K562 (cell line): ENCODE measurements around the gene TRMT2A. TPM values are rescaled to one million over a fixed set of nuclear protein-coding genes. Genes with fewer than 3 reads are reported as not detected.
A peak's percentile ranks its signal among the peaks of the same experiment; 100 is the strongest.

Source experiments
- ELF1 ChIP-seq: fragments of 200-800 bp; sonication (Bioruptor generic); IDR thresholded peaks from 2 replicates; pipeline ENCODE4 v1.6.1; 2016; ENCODE audit warnings: missing genetic modification characterization, missing compliant biosample characterization
- HDGF ChIP-seq: fragments of 450-650 bp; IDR thresholded peaks from 2 replicates; pipeline ENCODE4 v1.6.1; 2016
- SIX5 ChIP-seq, 2 experiments: IDR thresholded peaks; 2 replicates each; pipeline ENCODE4 v1.6.1; 2011; ENCODE audit warnings: low read length in 2 of 2, borderline replicate concordance in 1 of 2, low read depth in 1 of 2, mild to moderate bottlenecking in 1 of 2, moderate library complexity in 1 of 2; ENCODE audit not compliant: insufficient read depth in 1 of 2
- SMARCE1 ChIP-seq: fragments of 450-650 bp; IDR thresholded peaks from 2 replicates; pipeline ENCODE4 v1.7.1; 2016; ENCODE audit warnings: mild to moderate bottlenecking
- TCF3 ChIP-seq: sonication (generic); formaldehyde crosslinking; IDR thresholded peaks from 2 replicates; pipeline ENCODE4 v1.4.0; 2020; ENCODE audit warnings: mild to moderate bottlenecking, missing genetic modification reagents
- YY1 ChIP-seq, 3 experiments: IDR thresholded peaks; 2 replicates each; pipeline ENCODE4 v1.6.1; 2011; ENCODE audit warnings: low read length in 2 of 3, mild to moderate bottlenecking in 2 of 3, moderate library complexity in 2 of 3, borderline replicate concordance in 1 of 3, control low read depth in 1 of 3, low read depth in 1 of 3; ENCODE audit not compliant: insufficient read depth in 3 of 3, insufficient replicate concordance in 2 of 3, control insufficient read depth in 1 of 3, insufficient read length in 1 of 3; ENCODE audit errors: extremely low read depth in 1 of 3
- ZFP1 ChIP-seq: fragments of 450-650 bp; formaldehyde crosslinking; IDR thresholded peaks from 2 replicates; pipeline ENCODE4 v1.4.0; 2020; ENCODE audit warnings: mild to moderate bottlenecking, mixed read lengths
- polyA plus RNA-seq, 8 experiments: library from polyadenylated mRNA; depleted of rRNA in 4 of 8; stranded (reverse) in 5 of 8; unstranded in 3 of 8; fragments of >200 nt; fragmentation: Nextera tagmentation in 2 of 8; fragmentation: Illumina TruSeq in 1 of 8; extraction: Ambion mirVana in 2 of 8; extraction: Trizol in 1 of 8; gene quantifications; 2 replicates each; pipeline versions ENCODE4 v1.2.1 to v1.2.3, GENCODE V29; 2011 to 2014; ENCODE audit warnings: inconsistent platforms in 1 of 8, missing spikeins in 1 of 8
- total RNA-seq, 7 experiments: library from RNA; depleted of rRNA in 6 of 7; stranded (reverse); fragments of >200 nt in 6 of 7; fragmentation: Illumina TruSeq in 2 of 7; extraction: Trizol in 2 of 7; gene quantifications; 2 replicates each; pipeline versions ENCODE4 v1.2.1 to v1.2.3, GENCODE V29; 2011 to 2021; ENCODE audit warnings: low replicate concordance in 1 of 7
- TF ChIP-seq, protein P1 (sequence below): fragments of 250-450 bp; sonication (Bioruptor Pico); IDR thresholded peaks from 2 replicates; pipeline ENCODE4 v1.4.0; 2020
- TF ChIP-seq, protein P2 (sequence below), 3 experiments: fragments of 200-800 bp in 1 of 3; fragments of 250-450 bp in 1 of 3; fragments of 450-650 bp in 1 of 3; sonication (Bioruptor Pico) in 1 of 3; sonication (Bioruptor generic) in 1 of 3; formaldehyde crosslinking in 1 of 3; IDR thresholded peaks; 2 replicates each; pipeline versions ENCODE4 v1.6.1 to v1.8.0; 2016 to 2022; ENCODE audit warnings: mild to moderate bottlenecking in 2 of 3, missing genetic modification characterization in 2 of 3, missing compliant biosample characterization in 1 of 3, moderate library complexity in 1 of 3
- TF ChIP-seq, protein P3 (sequence below), 2 experiments: fragments of 450-650 bp in 1 of 2; sonication (generic) in 1 of 2; formaldehyde crosslinking; conservative IDR thresholded peaks; 2 replicates each; pipeline versions ENCODE4 v1.4.0 to v1.8.1; 2020 to 2022; ENCODE audit warnings: mild to moderate bottlenecking in 1 of 2, missing genetic modification reagents in 1 of 2
- TF ChIP-seq, protein P4 (sequence below): fragments of 450-650 bp; formaldehyde crosslinking; IDR thresholded peaks from 2 replicates; pipeline ENCODE4 v1.4.0; 2022; ENCODE audit warnings: missing genetic modification characterization
- TF ChIP-seq, protein P5 (sequence below): IDR thresholded peaks from 3 replicates; pipeline ENCODE4 v1.6.1; 2011; ENCODE audit warnings: borderline replicate concordance, mild to moderate bottlenecking; ENCODE audit not compliant: insufficient read length, insufficient read depth

TRMT2A gene
- total and polyA plus RNA-seq, 9 of the 15 experiments (the other 6 are each of a cell fraction or from before 2014, with no cell fraction given), result 1.6 to 265 (median 140) TPM

DNA sequence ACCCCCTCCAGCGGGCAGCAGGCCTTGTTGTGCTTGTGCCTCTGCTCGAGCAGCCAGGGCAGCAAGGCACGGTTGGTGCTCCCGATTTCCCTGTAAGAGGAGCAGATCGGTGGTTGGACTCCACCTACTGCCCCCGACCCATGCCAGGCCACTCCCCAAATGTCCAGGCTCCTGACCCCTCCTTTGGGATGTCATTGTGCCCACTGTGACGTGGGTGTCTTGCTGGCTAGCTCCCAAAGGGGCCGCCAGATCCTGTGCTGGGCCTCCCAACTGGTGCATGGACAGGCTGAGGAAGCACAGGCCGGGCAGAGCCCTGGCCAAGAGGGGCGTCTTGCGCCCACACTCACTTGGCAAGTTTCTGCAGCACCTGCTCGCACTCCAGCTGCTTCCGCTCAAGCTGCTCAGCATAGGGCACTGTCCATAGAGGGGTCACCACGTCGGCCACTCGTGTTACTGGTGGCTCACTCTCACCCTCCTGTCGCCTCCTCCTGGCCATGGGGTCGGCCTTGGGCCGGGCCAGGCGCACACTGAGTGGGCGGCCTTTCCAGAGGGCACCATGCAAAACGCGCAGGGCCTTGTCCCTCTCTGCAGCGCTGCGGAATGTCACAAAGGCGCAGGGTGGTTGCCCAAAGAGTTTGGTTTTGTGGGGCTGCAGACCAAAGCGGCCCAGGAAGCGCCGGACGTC lies 1.2 kb downstream of the TRMT2A start, which contains the start of gene RANBP1 (continued):
- TF ChIP-seq, protein P1, sequence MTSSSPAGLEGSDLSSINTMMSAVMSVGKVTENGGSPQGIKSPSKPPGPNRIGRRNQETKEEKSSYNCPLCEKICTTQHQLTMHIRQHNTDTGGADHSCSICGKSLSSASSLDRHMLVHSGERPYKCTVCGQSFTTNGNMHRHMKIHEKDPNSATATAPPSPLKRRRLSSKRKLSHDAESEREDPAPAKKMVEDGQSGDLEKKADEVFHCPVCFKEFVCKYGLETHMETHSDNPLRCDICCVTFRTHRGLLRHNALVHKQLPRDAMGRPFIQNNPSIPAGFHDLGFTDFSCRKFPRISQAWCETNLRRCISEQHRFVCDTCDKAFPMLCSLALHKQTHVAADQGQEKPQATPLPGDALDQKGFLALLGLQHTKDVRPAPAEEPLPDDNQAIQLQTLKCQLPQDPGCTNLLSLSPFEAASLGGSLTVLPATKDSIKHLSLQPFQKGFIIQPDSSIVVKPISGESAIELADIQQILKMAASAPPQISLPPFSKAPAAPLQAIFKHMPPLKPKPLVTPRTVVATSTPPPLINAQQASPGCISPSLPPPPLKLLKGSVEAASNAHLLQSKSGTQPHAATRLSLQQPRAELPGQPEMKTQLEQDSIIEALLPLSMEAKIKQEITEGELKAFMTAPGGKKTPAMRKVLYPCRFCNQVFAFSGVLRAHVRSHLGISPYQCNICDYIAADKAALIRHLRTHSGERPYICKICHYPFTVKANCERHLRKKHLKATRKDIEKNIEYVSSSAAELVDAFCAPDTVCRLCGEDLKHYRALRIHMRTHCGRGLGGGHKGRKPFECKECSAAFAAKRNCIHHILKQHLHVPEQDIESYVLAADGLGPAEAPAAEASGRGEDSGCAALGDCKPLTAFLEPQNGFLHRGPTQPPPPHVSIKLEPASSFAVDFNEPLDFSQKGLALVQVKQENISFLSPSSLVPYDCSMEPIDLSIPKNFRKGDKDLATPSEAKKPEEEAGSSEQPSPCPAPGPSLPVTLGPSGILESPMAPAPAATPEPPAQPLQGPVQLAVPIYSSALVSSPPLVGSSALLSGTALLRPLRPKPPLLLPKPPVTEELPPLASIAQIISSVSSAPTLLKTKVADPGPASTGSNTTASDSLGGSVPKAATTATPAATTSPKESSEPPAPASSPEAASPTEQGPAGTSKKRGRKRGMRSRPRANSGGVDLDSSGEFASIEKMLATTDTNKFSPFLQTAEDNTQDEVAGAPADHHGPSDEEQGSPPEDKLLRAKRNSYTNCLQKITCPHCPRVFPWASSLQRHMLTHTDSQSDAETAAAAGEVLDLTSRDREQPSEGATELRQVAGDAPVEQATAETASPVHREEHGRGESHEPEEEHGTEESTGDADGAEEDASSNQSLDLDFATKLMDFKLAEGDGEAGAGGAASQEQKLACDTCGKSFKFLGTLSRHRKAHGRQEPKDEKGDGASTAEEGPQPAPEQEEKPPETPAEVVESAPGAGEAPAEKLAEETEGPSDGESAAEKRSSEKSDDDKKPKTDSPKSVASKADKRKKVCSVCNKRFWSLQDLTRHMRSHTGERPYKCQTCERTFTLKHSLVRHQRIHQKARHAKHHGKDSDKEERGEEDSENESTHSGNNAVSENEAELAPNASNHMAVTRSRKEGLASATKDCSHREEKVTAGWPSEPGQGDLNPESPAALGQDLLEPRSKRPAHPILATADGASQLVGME (CRISPR knock-in tag), result peak; percentile 5; the same call in 1 of the 2 replicates
- TF ChIP-seq SIX5 (IDR thresholded peaks at IDR 0.05; ENCODE audit: borderline replicate concordance in 1 of 2, insufficient read depth in 1 of 2, low read depth in 1 of 2, low read length in 2 of 2) (peak in 1 of 2 experiments; percentile 15; a peak in 1 of 4 replicates), YY1 (IDR thresholded peaks at IDR 0.05; ENCODE audit: borderline replicate concordance in 1 of 3, control insufficient read depth in 1 of 3, extremely low read depth in 1 of 3, insufficient read depth in 3 of 3, insufficient read length in 1 of 3, insufficient replicate concordance in 2 of 3, low read depth in 1 of 3, low read length in 2 of 3) (no peak), HDGF (no peak), ELF1 (tag) (no peak), ZFP1 (CRISPR knock-in tag) (no peak), SMARCE1 (no peak), TCF3 (CRISPR knock-in tag) (no peak)
- TF ChIP-seq, protein P2, sequence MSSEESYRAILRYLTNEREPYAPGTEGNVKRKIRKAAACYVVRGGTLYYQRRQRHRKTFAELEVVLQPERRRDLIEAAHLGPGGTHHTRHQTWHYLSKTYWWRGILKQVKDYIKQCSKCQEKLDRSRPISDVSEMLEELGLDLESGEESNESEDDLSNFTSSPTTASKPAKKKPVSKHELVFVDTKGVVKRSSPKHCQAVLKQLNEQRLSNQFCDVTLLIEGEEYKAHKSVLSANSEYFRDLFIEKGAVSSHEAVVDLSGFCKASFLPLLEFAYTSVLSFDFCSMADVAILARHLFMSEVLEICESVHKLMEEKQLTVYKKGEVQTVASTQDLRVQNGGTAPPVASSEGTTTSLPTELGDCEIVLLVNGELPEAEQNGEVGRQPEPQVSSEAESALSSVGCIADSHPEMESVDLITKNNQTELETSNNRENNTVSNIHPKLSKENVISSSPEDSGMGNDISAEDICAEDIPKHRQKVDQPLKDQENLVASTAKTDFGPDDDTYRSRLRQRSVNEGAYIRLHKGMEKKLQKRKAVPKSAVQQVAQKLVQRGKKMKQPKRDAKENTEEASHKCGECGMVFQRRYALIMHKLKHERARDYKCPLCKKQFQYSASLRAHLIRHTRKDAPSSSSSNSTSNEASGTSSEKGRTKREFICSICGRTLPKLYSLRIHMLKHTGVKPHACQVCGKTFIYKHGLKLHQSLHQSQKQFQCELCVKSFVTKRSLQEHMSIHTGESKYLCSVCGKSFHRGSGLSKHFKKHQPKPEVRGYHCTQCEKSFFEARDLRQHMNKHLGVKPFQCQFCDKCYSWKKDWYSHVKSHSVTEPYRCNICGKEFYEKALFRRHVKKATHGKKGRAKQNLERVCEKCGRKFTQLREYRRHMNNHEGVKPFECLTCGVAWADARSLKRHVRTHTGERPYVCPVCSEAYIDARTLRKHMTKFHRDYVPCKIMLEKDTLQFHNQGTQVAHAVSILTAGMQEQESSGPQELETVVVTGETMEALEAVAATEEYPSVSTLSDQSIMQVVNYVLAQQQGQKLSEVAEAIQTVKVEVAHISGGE (CRISPR knock-in tag; IDR thresholded peaks at IDR 0.05), result peak in 1 of 3 experiments; percentile 52; a peak in 1 of 6 replicates
- TF ChIP-seq, protein P3, sequence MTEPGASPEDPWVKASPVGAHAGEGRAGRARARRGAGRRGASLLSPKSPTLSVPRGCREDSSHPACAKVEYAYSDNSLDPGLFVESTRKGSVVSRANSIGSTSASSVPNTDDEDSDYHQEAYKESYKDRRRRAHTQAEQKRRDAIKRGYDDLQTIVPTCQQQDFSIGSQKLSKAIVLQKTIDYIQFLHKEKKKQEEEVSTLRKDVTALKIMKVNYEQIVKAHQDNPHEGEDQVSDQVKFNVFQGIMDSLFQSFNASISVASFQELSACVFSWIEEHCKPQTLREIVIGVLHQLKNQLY (CRISPR knock-in tag; conservative IDR thresholded peaks at IDR 0.05), result peak; percentile 85 to 86; a peak in 2 of 4 replicates
- TF ChIP-seq, protein P4, sequence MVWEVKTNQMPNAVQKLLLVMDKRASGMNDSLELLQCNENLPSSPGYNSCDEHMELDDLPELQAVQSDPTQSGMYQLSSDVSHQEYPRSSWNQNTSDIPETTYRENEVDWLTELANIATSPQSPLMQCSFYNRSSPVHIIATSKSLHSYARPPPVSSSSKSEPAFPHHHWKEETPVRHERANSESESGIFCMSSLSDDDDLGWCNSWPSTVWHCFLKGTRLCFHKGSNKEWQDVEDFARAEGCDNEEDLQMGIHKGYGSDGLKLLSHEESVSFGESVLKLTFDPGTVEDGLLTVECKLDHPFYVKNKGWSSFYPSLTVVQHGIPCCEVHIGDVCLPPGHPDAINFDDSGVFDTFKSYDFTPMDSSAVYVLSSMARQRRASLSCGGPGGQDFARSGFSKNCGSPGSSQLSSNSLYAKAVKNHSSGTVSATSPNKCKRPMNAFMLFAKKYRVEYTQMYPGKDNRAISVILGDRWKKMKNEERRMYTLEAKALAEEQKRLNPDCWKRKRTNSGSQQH (CRISPR knock-in tag), result no peak
- TF ChIP-seq, protein P5, sequence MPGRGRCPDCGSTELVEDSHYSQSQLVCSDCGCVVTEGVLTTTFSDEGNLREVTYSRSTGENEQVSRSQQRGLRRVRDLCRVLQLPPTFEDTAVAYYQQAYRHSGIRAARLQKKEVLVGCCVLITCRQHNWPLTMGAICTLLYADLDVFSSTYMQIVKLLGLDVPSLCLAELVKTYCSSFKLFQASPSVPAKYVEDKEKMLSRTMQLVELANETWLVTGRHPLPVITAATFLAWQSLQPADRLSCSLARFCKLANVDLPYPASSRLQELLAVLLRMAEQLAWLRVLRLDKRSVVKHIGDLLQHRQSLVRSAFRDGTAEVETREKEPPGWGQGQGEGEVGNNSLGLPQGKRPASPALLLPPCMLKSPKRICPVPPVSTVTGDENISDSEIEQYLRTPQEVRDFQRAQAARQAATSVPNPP, result no peak
